WERI-Rb-1 (cell line): ENCODE measurements around the gene GET3.
A peak's percentile ranks its signal among the peaks of the same experiment; 100 is the strongest.

Experiments
- DNase-seq: peaks from one replicate; pipeline ENCODE4 v3.0.0-alpha.2; 2020
- H3K27ac ChIP-seq: fragments of 250-450 bp; sonication (Bioruptor Pico); 2 replicates; pipeline ENCODE4 v1.5.1; 2020; ENCODE audit warnings: mild to moderate bottlenecking, moderate library complexity
- H3K27me3 ChIP-seq: fragments of 250-450 bp; sonication (Bioruptor Pico); 2 replicates; pipeline ENCODE4 v1.5.1; 2021; ENCODE audit warnings: mild to moderate bottlenecking, low read depth, moderate library complexity; ENCODE audit not compliant: insufficient read depth, severe bottlenecking
- H3K36me3 ChIP-seq: fragments of 250-450 bp; sonication (Bioruptor Pico); 2 replicates; pipeline ENCODE4 v1.5.1; 2020; ENCODE audit warnings: mild to moderate bottlenecking, moderate library complexity
- H3K4me3 ChIP-seq: 2 replicates; pipeline ENCODE4 v1.5.1; 2011; ENCODE audit warnings: low read depth, mild to moderate bottlenecking, control low read depth, low read length
- H3K9me3 ChIP-seq: fragments of 250-450 bp; sonication (Bioruptor Pico); 2 replicates; pipeline ENCODE4 v1.5.1; 2021; ENCODE audit warnings: mild to moderate bottlenecking, moderate library complexity; ENCODE audit not compliant: severe bottlenecking
- CTCF ChIP-seq: IDR thresholded peaks from 2 replicates; pipeline ENCODE4 v1.5.1; 2011; ENCODE audit warnings: low read depth, mild to moderate bottlenecking, control low read depth, inconsistent platforms, low read length

GET3 gene

GRCh38 chr19:12701596-12702282, 35.6 kb upstream of the GET3 start:
- no peak overlapping the region for H3K27ac ChIP-seq
- no peak overlapping the region for H3K4me3 ChIP-seq
- peak; percentile 55 for DNase-seq
- no peaks in the 10 kb centered on the region for H3K9me3 ChIP-seq
- no peaks in the 10 kb centered on the region for H3K27me3 ChIP-seq
- peaks cover 77% of the 10 kb centered on the region for H3K36me3 ChIP-seq
- TF ChIP-seq CTCF, result no peak

GRCh38 chr19:12703046-12703445, 34.3 kb upstream of the GET3 start:
- no peak overlapping the region for H3K4me3 ChIP-seq
- no peaks in the 10 kb centered on the region for H3K9me3 ChIP-seq
- peak overlapping the region; percentile 50; the same call in 1 of the 2 replicates for H3K27ac ChIP-seq
- H3K27me3 ChIP-seq, result no peaks in the 10 kb centered on the region
- H3K36me3 ChIP-seq, result peaks cover 82% of the 10 kb centered on the region
- DNase-seq, result peak; percentile 75
- TF ChIP-seq CTCF, result no peak

- Histone ChIP-seq H3K9me3 (no peaks in the 10 kb centered on the region), H3K4me3 (no peak overlapping the region), H3K27ac (no peak overlapping the region), H3K36me3 (peaks cover 86% of the 10 kb centered on the region), H3K27me3 (no peaks in the 10 kb centered on the region)
- no peak for DNase-seq
- TF ChIP-seq CTCF, result no peak
Measured at GRCh38 chr19:12705169-12705568, 32.1 kb upstream of the GET3 start.

GRCh38 chr19:12705654-12706331, 31.5 kb upstream of the GET3 start:
- Histone ChIP-seq H3K9me3 (no peaks in the 10 kb centered on the region), H3K4me3 (no peak overlapping the region), H3K36me3 (peaks cover 88% of the 10 kb centered on the region), H3K27ac (no peak overlapping the region), H3K27me3 (no peaks in the 10 kb centered on the region)
- no peak for TF ChIP-seq CTCF
- no peak for DNase-seq

GRCh38 chr19:12706332-12706718, 31.0 kb upstream of the GET3 start:
- no peak overlapping the region for H3K27ac ChIP-seq
- H3K27me3 ChIP-seq, result no peaks in the 10 kb centered on the region
- no peak for TF ChIP-seq CTCF
- no peaks in the 10 kb centered on the region for H3K9me3 ChIP-seq
- no peak overlapping the region for H3K4me3 ChIP-seq
- H3K36me3 ChIP-seq, result peaks cover 88% of the 10 kb centered on the region
- DNase-seq, result no peak
